NCI-H2196 treated with DMSO at 0.1 percent for 48 hours (cell line): ENCODE measurements around the gene RABL2B.
"Not testable (repeated sequence)": the region's sequence is repeated elsewhere in the genome, so short reads cannot be mapped to it uniquely, and the experiment has no call there.

ENCODE experiments used
- DNase-seq: peaks from one replicate; lab custom pipeline; 2025; ENCODE audit not compliant: unreplicated experiment; lab: John Stamatoyannopoulos, UW

The RABL2B gene

DNA sequence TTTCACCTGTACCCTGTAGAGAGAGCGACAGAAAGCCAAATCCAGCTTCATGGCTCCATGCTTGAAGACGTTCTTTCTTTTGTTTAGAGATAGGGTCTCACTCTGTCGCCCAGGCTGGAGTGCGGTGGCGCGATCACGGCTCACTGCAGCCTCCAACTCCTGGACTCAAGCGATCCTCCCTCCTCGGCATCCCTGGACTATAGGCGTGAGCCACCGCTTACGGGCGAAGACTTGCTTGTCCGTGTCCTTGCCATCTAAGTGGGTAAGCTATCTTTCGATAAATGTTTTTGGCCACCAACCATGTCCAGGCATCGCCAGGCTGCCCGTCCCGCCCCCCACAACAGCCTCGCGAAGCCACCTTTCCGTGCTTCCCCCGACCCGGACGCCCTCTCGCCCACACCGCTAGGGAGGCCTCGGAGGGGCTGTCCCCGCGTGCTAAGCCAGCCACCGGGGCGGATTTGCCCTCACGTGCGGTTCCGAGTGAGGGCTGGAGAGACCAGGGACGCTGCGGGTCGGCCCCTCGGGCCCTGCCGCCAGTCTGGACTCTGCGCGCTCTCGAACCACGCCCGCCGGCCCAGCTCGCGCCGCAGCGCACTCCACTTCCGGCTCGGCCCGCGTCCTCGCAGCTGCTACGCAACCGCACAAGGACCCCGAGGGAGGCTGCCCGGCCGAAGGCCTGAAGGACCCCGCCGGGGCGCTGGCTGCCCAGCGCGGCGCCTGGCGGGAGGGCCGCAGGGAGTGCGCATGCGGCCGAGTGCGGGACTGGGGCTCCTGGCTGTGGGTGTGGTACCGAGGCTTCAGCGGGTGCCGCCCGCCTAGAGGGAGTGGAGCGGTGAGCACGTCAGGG lies at the start of gene RABL2B:
Gene RABL2B, minus strand, starts transcription at position 604 of the 847 bp plus-strand sequence. CDS start 1,342 bp downstream, outside the sequence.
- DNase-seq, result peak; percentile 50

- not testable (repeated sequence) for DNase-seq
Observed at GRCh38 chr22:50786936-50787335, 3.5 kb upstream of the RABL2B start.

- DNase-seq, result not testable (repeated sequence)
Observed at GRCh38 chr22:50785289-50785688, 1.9 kb upstream of the RABL2B start.

DNA sequence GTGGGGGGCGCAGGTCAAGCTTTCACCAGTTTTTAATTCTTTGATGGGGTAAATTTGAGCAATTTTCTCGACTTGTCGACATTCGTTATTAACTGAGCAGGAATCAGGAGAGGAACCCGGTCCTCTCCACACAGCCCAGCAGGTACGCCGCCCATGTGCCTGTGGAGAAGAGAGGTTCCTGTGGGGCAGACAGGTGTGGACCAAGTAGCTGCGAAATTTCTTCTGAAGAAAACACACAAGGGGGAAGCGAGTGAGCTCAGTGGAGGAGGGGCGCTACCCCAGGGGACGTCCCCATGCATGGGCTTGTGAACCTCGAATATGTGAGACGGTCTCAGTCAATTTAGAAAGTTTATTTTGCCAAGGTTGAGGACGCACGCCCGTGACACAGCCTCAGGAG lies 442 bp upstream of the RABL2B start:
- not testable (repeated sequence) for DNase-seq

DNA sequence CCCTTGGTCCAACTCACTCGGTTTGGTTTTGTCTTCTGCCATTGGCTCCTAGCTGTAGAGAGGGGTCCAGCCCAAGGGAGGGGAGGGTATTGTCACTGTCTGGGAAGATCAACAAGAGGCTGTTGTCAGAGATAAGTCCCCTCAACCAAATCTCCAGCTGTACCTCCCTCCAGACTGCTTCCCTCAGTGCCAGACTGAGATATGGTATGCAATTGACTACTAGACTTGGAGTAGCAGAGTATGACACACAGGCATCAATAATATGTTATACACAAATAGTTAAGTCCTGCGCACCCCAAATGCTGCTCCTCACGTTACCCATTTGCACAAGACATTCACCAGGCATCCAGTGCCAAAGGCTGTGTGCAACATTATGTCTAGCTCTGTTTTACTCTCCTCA lies 1.2 kb downstream of the RABL2B start:
- not testable (repeated sequence) for DNase-seq

GRCh38 chr22:50780244-50780643 lies 3.2 kb downstream of the RABL2B start:
- not testable (repeated sequence) for DNase-seq

- DNase-seq, result not testable (repeated sequence)
Observed at GRCh38 chr22:50777631-50778030, 5.8 kb downstream of the RABL2B start.

DNA sequence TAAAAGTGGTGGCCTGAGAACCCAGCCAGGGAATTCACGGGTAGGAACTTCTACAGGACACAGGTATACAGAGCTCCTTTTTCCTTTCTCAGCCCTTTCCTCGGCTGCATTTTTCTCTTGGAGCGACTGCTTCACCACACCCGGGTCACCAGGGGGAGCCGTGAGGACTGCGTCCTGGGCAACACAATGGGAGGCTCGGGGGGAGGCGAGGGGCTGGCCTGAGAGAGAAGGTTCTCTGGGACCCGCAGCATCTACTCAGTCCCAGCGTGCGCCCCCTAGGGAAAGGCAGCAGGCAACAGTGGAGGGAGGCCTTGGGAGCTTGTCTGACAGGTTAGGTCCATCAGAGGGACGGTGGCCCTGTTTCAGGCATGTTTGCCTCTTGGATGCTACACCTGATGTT lies 8.3 kb downstream of the RABL2B start:
- DNase-seq, result not testable (repeated sequence)

GRCh38 chr22:50764288-50764687 lies 19.1 kb downstream of the RABL2B start:
- not testable (repeated sequence) for DNase-seq

DNA sequence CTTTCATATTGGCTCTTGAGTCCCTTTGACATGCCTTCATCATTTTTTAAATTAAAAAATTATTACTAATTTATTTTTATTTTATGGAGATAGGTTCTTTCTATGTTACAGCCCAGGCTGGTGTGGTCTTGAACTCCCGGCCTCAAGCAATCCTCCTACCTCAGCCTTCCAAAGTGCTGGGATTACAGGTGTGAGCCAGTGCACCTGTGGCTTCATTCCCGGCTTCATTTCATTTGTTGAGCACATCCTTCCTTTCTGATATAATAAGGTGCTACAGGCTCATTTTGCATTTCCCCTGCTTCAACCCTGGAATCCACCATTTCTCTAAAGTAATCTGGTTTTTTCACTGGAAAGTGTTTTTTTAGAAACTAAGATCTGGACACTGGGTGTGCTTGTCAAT lies 21.6 kb downstream of the RABL2B start:
- not testable (repeated sequence) for DNase-seq

DNA sequence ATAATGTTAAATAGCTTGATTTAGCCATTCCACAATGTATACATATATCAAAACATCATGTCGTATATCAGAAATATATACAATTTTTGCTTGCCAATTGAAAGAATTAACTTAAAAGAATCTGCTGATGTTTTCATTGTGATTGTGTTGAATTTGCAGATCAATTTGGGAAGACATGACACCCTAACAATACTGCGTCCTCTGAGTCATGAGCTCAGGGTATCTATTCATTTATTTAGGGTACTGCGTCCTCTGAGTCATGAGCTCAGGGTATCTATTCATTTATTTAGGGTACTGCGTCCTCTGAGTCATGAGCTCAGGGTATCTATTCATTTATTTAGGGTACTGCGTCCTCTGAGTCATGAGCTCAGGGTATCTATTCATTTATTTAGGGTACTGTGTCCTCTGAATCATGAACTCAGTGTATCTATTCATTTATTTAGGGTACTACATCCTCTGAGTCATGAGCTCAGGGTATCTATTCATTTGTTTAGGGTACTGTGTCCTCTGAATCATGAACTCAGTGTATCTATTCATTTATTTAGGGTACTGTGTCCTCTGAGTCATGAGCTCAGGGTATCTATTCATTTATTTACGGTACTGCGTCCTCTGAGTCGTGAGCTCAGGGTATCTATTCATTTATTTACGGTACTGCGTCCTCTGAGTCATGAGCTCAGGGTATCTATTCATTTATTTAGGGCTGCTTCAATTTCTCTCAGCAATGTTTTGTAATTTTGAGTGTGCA lies 23.7 kb downstream of the RABL2B start:
- DNase-seq, result not testable (repeated sequence)

DNA sequence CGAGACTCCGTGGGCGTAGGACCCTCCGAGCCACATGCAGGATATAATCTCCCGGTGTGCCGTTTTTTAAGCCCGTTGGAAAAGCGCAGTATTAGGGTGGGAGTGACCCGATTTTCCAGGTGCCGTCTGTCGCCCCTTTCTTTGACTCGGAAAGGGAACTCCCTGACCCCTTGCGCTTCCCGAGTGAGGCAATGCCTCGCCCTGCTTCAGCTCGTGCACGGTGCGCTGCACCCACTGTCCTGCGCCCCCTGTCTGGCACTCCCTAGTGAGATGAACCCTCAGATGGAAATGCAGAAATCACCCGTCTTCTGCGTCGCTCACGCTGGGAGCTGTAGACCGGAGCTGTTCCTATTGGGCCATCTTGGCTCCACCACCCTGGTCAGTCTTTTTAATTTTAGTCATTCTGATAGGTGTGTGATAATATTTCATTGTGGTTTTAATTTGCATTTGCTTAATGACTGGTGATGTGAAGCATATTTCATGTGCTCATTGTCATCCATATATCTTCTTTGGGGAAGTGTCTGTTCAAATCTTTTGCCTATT lies 26.4 kb downstream of the RABL2B start:
- DNase-seq, result not testable (repeated sequence)

DNA sequence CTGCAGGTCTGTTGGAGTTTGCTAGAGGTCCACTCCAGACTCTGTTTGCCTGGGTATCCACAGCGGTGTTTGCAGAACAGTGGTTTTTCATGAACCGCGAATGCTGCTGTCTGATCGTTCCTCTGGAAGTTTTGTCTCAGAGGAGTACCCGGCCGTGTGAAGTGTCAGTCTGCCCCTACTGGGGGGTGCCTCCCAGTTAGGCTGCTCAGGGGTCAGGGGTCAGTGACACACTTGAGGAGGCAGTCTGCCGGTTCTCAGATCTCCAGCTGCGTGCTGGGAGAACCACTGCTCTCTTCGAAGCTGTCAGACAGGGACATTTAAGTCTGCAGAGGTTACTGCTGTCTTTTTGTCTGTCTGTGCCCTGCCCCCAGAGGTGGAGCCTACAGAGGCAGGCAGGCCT lies 27.0 kb downstream of the RABL2B start:
- not testable (repeated sequence) for DNase-seq

GRCh38 chr22:50755251-50755650 lies 28.2 kb downstream of the RABL2B start:
- not testable (repeated sequence) for DNase-seq

GRCh38 chr22:50749302-50750074 lies 33.9 kb downstream of the RABL2B start:
- DNase-seq, result not testable (repeated sequence)

- not testable (repeated sequence) for DNase-seq
Observed at GRCh38 chr22:50748630-50749029, 34.8 kb downstream of the RABL2B start.

GRCh38 chr22:50747521-50747920 lies 35.9 kb downstream of the RABL2B start:
- not testable (repeated sequence) for DNase-seq

GRCh38 chr22:50744424-50744823 lies 39.0 kb downstream of the RABL2B start:
- DNase-seq, result not testable (repeated sequence)

DNA sequence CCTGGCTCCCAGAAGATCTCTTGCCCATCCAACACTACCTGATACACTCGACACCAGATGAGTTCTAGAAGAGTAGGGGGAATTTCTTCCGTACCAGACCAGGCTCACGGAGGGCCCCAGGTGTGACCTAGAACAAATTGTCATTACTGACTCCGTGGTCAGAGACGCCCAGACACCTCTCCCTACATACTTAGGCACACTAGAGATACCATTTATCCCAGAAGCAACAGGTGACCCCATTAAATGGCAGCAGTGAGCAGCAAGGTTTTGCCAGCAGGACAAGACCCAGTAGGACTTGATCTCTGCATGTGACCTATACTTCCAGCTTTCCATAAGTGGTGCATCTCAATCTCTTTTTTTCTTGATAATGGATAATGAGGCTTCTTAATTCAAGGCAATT lies 42.7 kb downstream of the RABL2B start:
- not testable (repeated sequence) for DNase-seq

- DNase-seq, result no peak
Observed at GRCh38 chr22:50739894-50740293, 43.5 kb downstream of the RABL2B start.

DNA sequence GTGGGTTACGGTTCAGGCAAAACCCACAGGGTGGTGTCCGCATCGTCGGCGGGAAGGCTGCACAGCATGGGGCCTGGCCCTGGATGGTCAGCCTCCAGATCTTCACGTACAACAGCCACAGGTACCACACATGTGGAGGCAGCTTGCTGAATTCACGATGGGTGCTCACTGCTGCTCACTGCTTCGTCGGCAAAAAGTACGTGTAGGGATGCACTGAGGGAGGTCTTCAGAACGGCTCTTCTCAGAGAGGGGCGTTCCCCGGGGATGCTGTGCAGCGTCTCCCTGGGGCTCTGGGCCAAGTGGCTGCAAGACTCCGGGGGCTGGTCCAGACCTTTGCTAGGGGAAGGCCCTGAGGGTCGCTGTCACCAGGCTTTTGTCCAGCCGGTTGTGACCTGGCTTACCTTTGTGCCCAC lies 44.2 kb downstream of the RABL2B start:
- no peak for DNase-seq
